Stimulated activated effector memory CD8-positive, alpha-beta T cell treated with anti-CD3 and anti-CD28 coated beads, Interleukin-12 subunit alpha, Interleukin-12 subunit beta, amount 100 ng/mL, for 72 hours (primary cell): Measurements from ENCODE around the gene CACNA1F.
A peak's percentile ranks its signal among the peaks of the same experiment; 100 is the strongest.
"Not testable (repeated sequence)": the region's sequence is repeated elsewhere in the genome, so short reads cannot be mapped to it uniquely, and the experiment has no call there.

Source experiments
- ATAC-seq: fragments of 150-1000 bp; cut with Tn5 transposase; 2 replicates; pipeline ENCODE4 v1.10.0; 2021
- DNase-seq, 2 donors: peaks; one replicate each; pipeline ENCODE4 v3.0.0; 2021 to 2022; ENCODE audit warnings: low spot score in 2 of 2
- H3K27ac Mint-ChIP-seq: one replicate; pipeline ENCODE4 v1.8.0; 2022; ENCODE audit warnings: mild to moderate bottlenecking, mixed read lengths
- H3K36me3 Mint-ChIP-seq: one replicate; pipeline ENCODE4 v1.8.0; 2022; ENCODE audit warnings: mild to moderate bottlenecking, mixed read lengths
- H3K4me1 Mint-ChIP-seq: one replicate; pipeline ENCODE4 v1.8.0; 2022; ENCODE audit warnings: mixed read lengths
- H3K4me3 Mint-ChIP-seq: one replicate; pipeline ENCODE4 v1.8.0; 2022; ENCODE audit warnings: mild to moderate bottlenecking, mixed read lengths
- H3K9me3 Mint-ChIP-seq: one replicate; pipeline ENCODE4 v1.8.0; 2022; ENCODE audit warnings: mixed read lengths

The CACNA1F gene

GRCh38 chrX:49186125-49187027 is 46.8 kb downstream of the CACNA1F start, which contains the start of gene PRICKLE3:
TSS of gene PRICKLE3 (minus strand) at chrX:49186373. CDS start at chrX:49186297, 76 bp downstream.
- no peaks in the 10 kb centered on the region for H3K9me3 Mint-ChIP-seq
- peaks cover 25% of the 10 kb centered on the region for H3K4me1 Mint-ChIP-seq
- DNase-seq: peak; percentile 46 to 80
- peak; percentile 38 for ATAC-seq
- H3K4me3 Mint-ChIP-seq: peak within 1 kb of the TSS; percentile 81
- peak within 1 kb of the TSS; percentile 81 for H3K27ac Mint-ChIP-seq
- peaks cover 37% of the 10 kb centered on the region for H3K36me3 Mint-ChIP-seq

- peak overlapping the region; percentile 32 for H3K27ac Mint-ChIP-seq
- peaks cover 38% of the 10 kb centered on the region for H3K36me3 Mint-ChIP-seq
- no peak for DNase-seq
- peak; percentile 67 for ATAC-seq
- H3K4me1 Mint-ChIP-seq: peaks cover 27% of the 10 kb centered on the region
- peak overlapping the region; percentile 81 for H3K4me3 Mint-ChIP-seq
- H3K9me3 Mint-ChIP-seq: no peaks in the 10 kb centered on the region
These were observed 48.6 kb downstream of the CACNA1F start for GRCh38 chrX:49184294-49185281.

- peak overlapping the region; percentile 81 for H3K4me3 Mint-ChIP-seq
- ATAC-seq (no peak), DNase-seq (no peak)
- H3K36me3 Mint-ChIP-seq: peaks cover 44% of the 10 kb centered on the region
- H3K27ac Mint-ChIP-seq: peak overlapping the region; percentile 32
- no peaks in the 10 kb centered on the region for H3K9me3 Mint-ChIP-seq
- peaks cover 32% of the 10 kb centered on the region for H3K4me1 Mint-ChIP-seq
These were observed 49.3 kb downstream of the CACNA1F start for GRCh38 chrX:49183701-49184281.

- no peak overlapping the region for H3K4me3 Mint-ChIP-seq
- no peak for DNase-seq
- peaks cover 83% of the 10 kb centered on the region for H3K36me3 Mint-ChIP-seq
- no peak for ATAC-seq
- peak overlapping the region; percentile 69 for H3K27ac Mint-ChIP-seq
- no peaks in the 10 kb centered on the region for H3K9me3 Mint-ChIP-seq
- peaks cover 37% of the 10 kb centered on the region for H3K4me1 Mint-ChIP-seq
These were observed 53.8 kb downstream of the CACNA1F start for GRCh38 chrX:49179358-49179757.

- H3K4me1 Mint-ChIP-seq: peaks cover 36% of the 10 kb centered on the region
- H3K27ac Mint-ChIP-seq: no peak overlapping the region
These were observed 54.6 kb downstream of the CACNA1F start for GRCh38 chrX:49178537-49178936.

GRCh38 chrX:49177873-49178480 is 55.2 kb downstream of the CACNA1F start:
- no peak for ATAC-seq
- peaks cover 89% of the 10 kb centered on the region for H3K36me3 Mint-ChIP-seq
- H3K27ac Mint-ChIP-seq: peak overlapping the region; percentile 50
- H3K9me3 Mint-ChIP-seq: no peaks in the 10 kb centered on the region
- H3K4me1 Mint-ChIP-seq: peaks cover 39% of the 10 kb centered on the region
- H3K4me3 Mint-ChIP-seq: no peak overlapping the region
- DNase-seq: no peak

More at GRCh38 chrX:49178537-49178936, 54.6 kb downstream of the CACNA1F start:
- Mint-ChIP-seq H3K4me3 (no peak overlapping the region), H3K9me3 (no peaks in the 10 kb centered on the region), H3K36me3 (peaks cover 86% of the 10 kb centered on the region)
- DNase-seq (no peak), ATAC-seq (no peak)

- no peak overlapping the region for H3K4me3 Mint-ChIP-seq
- H3K27ac Mint-ChIP-seq: peak overlapping the region; percentile 50
- H3K4me1 Mint-ChIP-seq: peaks cover 41% of the 10 kb centered on the region
- DNase-seq (no peak), ATAC-seq (peak; percentile 57)
- H3K36me3 Mint-ChIP-seq: peaks cover 89% of the 10 kb centered on the region
- H3K9me3 Mint-ChIP-seq: no peaks in the 10 kb centered on the region
These were observed 55.8 kb downstream of the CACNA1F start for GRCh38 chrX:49177338-49177833.

GRCh38 chrX:49176421-49177326 is 56.5 kb downstream of the CACNA1F start:
- H3K4me3 Mint-ChIP-seq: no peak overlapping the region
- peaks cover 38% of the 10 kb centered on the region for H3K4me1 Mint-ChIP-seq
- no peak for DNase-seq
- ATAC-seq: no peak
- H3K27ac Mint-ChIP-seq: peak overlapping the region; percentile 93
- H3K36me3 Mint-ChIP-seq: peaks cover 88% of the 10 kb centered on the region
- no peaks in the 10 kb centered on the region for H3K9me3 Mint-ChIP-seq

GRCh38 chrX:49175435-49176274 is 57.5 kb downstream of the CACNA1F start:
- H3K4me1 Mint-ChIP-seq: peaks cover 38% of the 10 kb centered on the region
- no peaks in the 10 kb centered on the region for H3K9me3 Mint-ChIP-seq
- H3K4me3 Mint-ChIP-seq: no peak overlapping the region

GRCh38 chrX:49174723-49175122 is 58.4 kb downstream of the CACNA1F start:
- Mint-ChIP-seq H3K9me3 (no peaks in the 10 kb centered on the region), H3K36me3 (peaks cover 79% of the 10 kb centered on the region), H3K27ac (peak overlapping the region; percentile 50), H3K4me3 (no peak overlapping the region), H3K4me1 (peaks cover 38% of the 10 kb centered on the region)
- DNase-seq (no peak), ATAC-seq (no peak)

More at GRCh38 chrX:49175435-49176274, 57.5 kb downstream of the CACNA1F start:
- Mint-ChIP-seq H3K27ac (peak overlapping the region; percentile 93), H3K36me3 (peaks cover 88% of the 10 kb centered on the region)
- DNase-seq (no peak), ATAC-seq (no peak)

GRCh38 chrX:49173544-49173943 is 59.6 kb downstream of the CACNA1F start:
- H3K27ac Mint-ChIP-seq: peak overlapping the region; percentile 87
- peak overlapping the region; percentile 83 for H3K4me3 Mint-ChIP-seq

GRCh38 chrX:49172280-49172780 is 60.8 kb downstream of the CACNA1F start:
- no peaks in the 10 kb centered on the region for H3K9me3 Mint-ChIP-seq
- ATAC-seq: peak; percentile 85

More at GRCh38 chrX:49173544-49173943, 59.6 kb downstream of the CACNA1F start:
- Mint-ChIP-seq H3K4me1 (peaks cover 31% of the 10 kb centered on the region), H3K36me3 (peaks cover 67% of the 10 kb centered on the region)
- not testable (repeated sequence) for H3K9me3 Mint-ChIP-seq, DNase-seq, ATAC-seq

More at GRCh38 chrX:49172280-49172780, 60.8 kb downstream of the CACNA1F start:
- Mint-ChIP-seq H3K36me3 (peaks cover 59% of the 10 kb centered on the region), H3K27ac (peak overlapping the region; percentile 87), H3K4me1 (peaks cover 39% of the 10 kb centered on the region), H3K4me3 (peak overlapping the region; percentile 83)
- DNase-seq: peak in 1 of 2 donors; percentile 36
